ENCODE measurements around the gene PCNT. TPM values are rescaled to one million over a fixed set of nuclear protein-coding genes. Genes with fewer than 3 reads are reported as not detected.

PCNT gene
- total RNA-seq, 1 donor from 2014 or later: 39.9 TPM

- no peak overlapping the region for H3K4me3 ChIP-seq
- intact Hi-C loops (cut with DNase I): no loop called here
- no peak overlapping the region for H3K27ac ChIP-seq
- DNase-seq (ENCODE audit: low spot score in 2 of 2): no peak
- no peaks in the 10 kb centered on the region for H3K36me3 ChIP-seq
- peaks cover 0 to 7% of the 10 kb centered on the region in 2 donors for H3K9me3 ChIP-seq
- no peak for TF ChIP-seq CTCF (IDR thresholded peaks at IDR 0.05)
- H3K27me3 ChIP-seq: no peaks in the 10 kb centered on the region
- H3K4me1 ChIP-seq: peaks cover 0 to 7% of the 10 kb centered on the region in 2 donors
Observed at GRCh38 chr21:46452710-46453109, 128.8 kb downstream of the PCNT start.

GRCh38 chr21:46454142-46454541, 130.2 kb downstream of the PCNT start:
- no peak overlapping the region for H3K4me3 ChIP-seq
- no peak overlapping the region for H3K27ac ChIP-seq
- DNase-seq (ENCODE audit: low spot score in 2 of 2): no peak
- TF ChIP-seq CTCF (IDR thresholded peaks at IDR 0.05): no peak
- no peaks in the 10 kb centered on the region for H3K27me3 ChIP-seq
- no peaks in the 10 kb centered on the region for H3K36me3 ChIP-seq
- intact Hi-C loops (cut with DNase I): no loop called here
- H3K9me3 ChIP-seq: peaks cover 0 to 2% of the 10 kb centered on the region in 2 donors
- peaks cover 0 to 11% of the 10 kb centered on the region in 2 donors for H3K4me1 ChIP-seq

GRCh38 chr21:46454634-46455390, 130.9 kb downstream of the PCNT start:
- Histone ChIP-seq H3K27ac (no peak overlapping the region), H3K36me3 (no peaks in the 10 kb centered on the region), H3K9me3 (no peaks in the 10 kb centered on the region), H3K27me3 (no peaks in the 10 kb centered on the region), H3K4me1 (peaks cover 0 to 14% of the 10 kb centered on the region in 2 donors), H3K4me3 (no peak overlapping the region)
- TF ChIP-seq CTCF (IDR thresholded peaks at IDR 0.05): no peak
- intact Hi-C loops (cut with DNase I): loop anchor here (5.0 kb wide), 1 partner anchor 228 kb away; the partner anchor contains the start of gene LSS
- DNase-seq (ENCODE audit: low spot score in 2 of 2): no peak

- Histone ChIP-seq H3K27ac (no peak overlapping the region), H3K4me3 (no peak overlapping the region), H3K9me3 (no peaks in the 10 kb centered on the region), H3K27me3 (no peaks in the 10 kb centered on the region), H3K4me1 (peaks cover 0 to 18% of the 10 kb centered on the region in 2 donors), H3K36me3 (no peaks in the 10 kb centered on the region)
- DNase-seq (ENCODE audit: low spot score in 2 of 2): no peak
- no peak for TF ChIP-seq CTCF (IDR thresholded peaks at IDR 0.05)
- intact Hi-C loops (cut with DNase I): loop anchor here (5.0 kb wide), 1 partner anchor 228 kb away; the partner anchor contains the start of gene LSS
Observed at GRCh38 chr21:46455575-46456385, 131.8 kb downstream of the PCNT start.

GRCh38 chr21:46456750-46457149, 132.8 kb downstream of the PCNT start:
- Histone ChIP-seq H3K4me1 (peaks cover 0 to 18% of the 10 kb centered on the region in 2 donors), H3K27ac (no peak overlapping the region), H3K36me3 (no peaks in the 10 kb centered on the region), H3K4me3 (no peak overlapping the region), H3K9me3 (no peaks in the 10 kb centered on the region), H3K27me3 (no peaks in the 10 kb centered on the region)
- TF ChIP-seq CTCF (IDR thresholded peaks at IDR 0.05): no peak
- peak in 1 of 2 donors; percentile 41 for DNase-seq (ENCODE audit: low spot score in 2 of 2)
- intact Hi-C loops (cut with DNase I): loop anchor here (5.0 kb wide), 1 partner anchor 229 kb away; the partner anchor contains the start of gene LSS

Measured in ascending aorta (tissue), 2 donors.